Measurements from ENCODE around the gene ARFGEF2. TPM values are rescaled to one million over a fixed set of nuclear protein-coding genes. Genes with fewer than 3 reads are reported as not detected.

ARFGEF2 gene
- total and polyA plus RNA-seq, 2 donors (not counting 3 experiments of a cell fraction or from before 2014, with no cell fraction given): 12.7 to 32.6 TPM

DNA sequence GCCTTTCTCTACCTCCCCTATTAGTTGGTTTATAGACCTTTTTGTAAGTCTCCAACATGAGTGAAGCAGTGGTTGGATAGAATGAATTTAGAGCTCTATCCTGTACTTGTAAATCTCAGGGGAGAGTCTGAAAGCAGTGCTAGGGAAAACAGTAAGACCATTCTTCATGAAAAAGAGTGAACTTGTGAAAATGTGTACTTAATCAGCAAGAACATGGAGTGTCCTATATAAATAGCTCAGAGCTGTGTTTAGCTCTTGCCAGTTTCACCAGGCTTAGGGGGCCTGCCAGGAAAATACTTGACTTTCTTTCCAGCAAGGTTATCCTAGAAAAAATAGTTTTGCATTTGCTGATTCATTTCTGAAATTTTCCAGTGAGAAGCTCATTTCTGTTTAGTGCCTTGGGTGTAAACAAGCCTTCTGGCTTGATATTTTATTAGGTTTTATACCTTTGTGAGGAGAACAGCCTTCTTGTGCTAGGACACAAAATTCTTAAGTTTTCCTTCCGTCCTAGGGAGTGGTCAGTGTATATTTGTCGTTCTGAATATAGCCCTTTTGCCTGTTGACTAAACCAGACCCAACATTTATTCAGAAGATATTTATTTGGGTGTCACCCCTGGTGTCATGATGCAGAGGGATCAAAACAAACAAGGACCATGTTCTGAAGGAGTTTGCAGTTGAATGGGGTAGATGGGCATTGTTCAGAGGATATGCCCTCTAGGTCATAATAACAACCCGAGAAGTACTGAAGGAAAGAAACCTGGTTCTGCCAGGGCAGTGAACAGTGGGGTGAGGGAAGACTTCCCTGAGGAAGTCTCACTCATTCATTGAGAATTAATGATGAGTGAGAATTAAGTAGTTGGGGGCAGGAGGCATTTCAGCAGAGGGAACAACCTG lies 7.6 kb downstream of the ARFGEF2 start:
- Histone ChIP-seq H3K27me3 (ENCODE audit: control insufficient read depth in 2 of 2, insufficient read depth in 2 of 2, low read length in 2 of 2) (no peaks in the 10 kb centered on the region), H2AFZ (ENCODE audit: low read depth, low read length) (no peak overlapping the region), H3K4me3 (replicated peaks in 1 of 3; ENCODE audit: insufficient read depth in 1 of 3, low read depth in 1 of 3, low read length in 3 of 3) (peak overlapping the region in 1 of 3 experiments; percentile 41), H4K20me1 (replicated peaks; ENCODE audit: control insufficient read depth, extremely low read depth, insufficient read depth, low read length) (no peaks in the 10 kb centered on the region), H3K9me1 (replicated peaks; ENCODE audit: control insufficient read depth, extremely low read depth, insufficient read depth, low read length) (no peaks in the 10 kb centered on the region), H3K27ac (ENCODE audit: insufficient read depth, low read depth, low read length) (peak overlapping the region; percentile 92), H3K9ac (replicated peaks; ENCODE audit: extremely low read depth, insufficient read depth, low read length) (peak overlapping the region; percentile 52), H3K9me3 (replicated peaks; ENCODE audit: control insufficient read depth, insufficient read depth, low read length) (no peaks in the 10 kb centered on the region), H3K79me2 (ENCODE audit: control insufficient read depth, insufficient read depth, low read length) (peaks cover 76% of the 10 kb centered on the region), H3K4me1 (ENCODE audit: control insufficient read depth, extremely low read depth, insufficient read depth, low read length) (peaks cover 51% of the 10 kb centered on the region), H3K36me3 (ENCODE audit: control insufficient read depth in 2 of 2, extremely low read depth in 1 of 2, insufficient read depth in 2 of 2, low read length in 2 of 2) (no peaks in the 10 kb centered on the region), H3K4me2 (ENCODE audit: insufficient read depth, low read length) (peak overlapping the region; percentile 85)
- peak; percentile 91 for DNase-seq (ENCODE audit: low read depth, low spot score)
- intact Hi-C loops (cut with micrococcal nuclease) (loop anchor here (1.0 to 10.0 kb wide), 3 partner anchors 54 to 1614 kb away; partner anchors contain the start of gene CSE1L), dilution Hi-C loops (cut with MboI; ENCODE audit: extremely low pct_ligation_motif_present, low sequenced_read_pairs) (no loop called here)
- no TSS peak for BruUV-seq (replicated peaks)
- CTCF ChIA-PET: interaction anchor here (0.7 to 1.0 kb wide), 5 partner anchors 10 to 272 kb away, joined by 3 to 8 read pairs (median 4); no protein-coding TSS in a partner anchor
- POLR2A ChIA-PET: interaction anchor here (1.1 kb wide), 1 partner anchor 55 kb away, joined by 4 read pairs; no protein-coding TSS in a partner anchor
- TF ChIP-seq JUN (IDR thresholded peaks at IDR 0.05; ENCODE audit: borderline replicate concordance, insufficient read depth, insufficient read length, low read depth) (no peak), FOS (IDR thresholded peaks at IDR 0.05; ENCODE audit: borderline replicate concordance, insufficient read depth, low read length) (no peak), EZH2 (IDR thresholded peaks at IDR 0.05; ENCODE audit: borderline replicate concordance, low read depth, low read length, severe bottlenecking) (no peak), CTCF (IDR thresholded peaks at IDR 0.05; ENCODE audit: extremely low read depth in 1 of 2, insufficient read depth in 1 of 2, low read depth in 1 of 2, low read length in 2 of 2) (no peak), GATA2 (IDR thresholded peaks at IDR 0.05; ENCODE audit: insufficient read depth, insufficient read length, low read depth, low read length) (peak; percentile 38)
- peak; percentile 63 for FAIRE-seq
